HepG2 (cell line): Measurements from ENCODE around the gene HDAC5. TPM values are rescaled to one million over a fixed set of nuclear protein-coding genes. Genes with fewer than 3 reads are reported as not detected.

Source experiments
- EZH2 ChIP-seq: conservative IDR thresholded peaks from 2 replicates; pipeline ENCODE4 v1.6.1; 2012; ENCODE audit warnings: mild to moderate bottlenecking, low read depth, low read length, moderate library complexity
- GLI4 ChIP-seq: sonication (generic); formaldehyde crosslinking; IDR thresholded peaks from 2 replicates; pipeline ENCODE4 v1.5.1; 2020; ENCODE audit warnings: missing genetic modification reagents, mild to moderate bottlenecking, moderate library complexity, borderline replicate concordance
- KAT8 ChIP-seq: IDR thresholded peaks from 2 replicates; pipeline ENCODE4 v1.6.1; 2016; ENCODE audit warnings: missing genetic modification reagents, missing compliant biosample characterization
- MED1 ChIP-seq: sonication (generic); formaldehyde crosslinking; IDR thresholded peaks from 2 replicates; pipeline ENCODE4 v1.4.0; 2020; ENCODE audit warnings: missing genetic modification reagents
- SNAPC2 ChIP-seq: sonication (generic); formaldehyde crosslinking; IDR thresholded peaks from 2 replicates; pipeline ENCODE4 v1.8.1; 2022; ENCODE audit warnings: mild to moderate bottlenecking, missing genetic modification reagents
- STAG1 ChIP-seq: sonication (generic); formaldehyde crosslinking; IDR thresholded peaks from 2 replicates; pipeline ENCODE4 v1.4.0; 2020; ENCODE audit warnings: missing genetic modification reagents
- TARDBP ChIP-seq: sonication (generic); formaldehyde crosslinking; IDR thresholded peaks from 2 replicates; pipeline ENCODE4 v1.8.0; 2022; ENCODE audit warnings: mild to moderate bottlenecking, missing genetic modification reagents
- WIZ ChIP-seq: sonication (generic); formaldehyde crosslinking; IDR thresholded peaks from 2 replicates; pipeline ENCODE4 v1.5.1; 2020; ENCODE audit warnings: mild to moderate bottlenecking, missing genetic modification reagents
- YY1 ChIP-seq: IDR thresholded peaks from 2 replicates; pipeline ENCODE4 v1.6.1; 2011; ENCODE audit warnings: low read length, low read depth, moderate library complexity, mild to moderate bottlenecking; ENCODE audit not compliant: insufficient read depth, insufficient replicate concordance
- ZNF556 ChIP-seq: sonication (generic); formaldehyde crosslinking; IDR thresholded peaks from 2 replicates; pipeline ENCODE4 v1.4.0; 2020; ENCODE audit warnings: mild to moderate bottlenecking, missing genetic modification reagents, borderline replicate concordance
- ZNF678 ChIP-seq: sonication (generic); formaldehyde crosslinking; IDR thresholded peaks from 2 replicates; pipeline ENCODE4 v1.4.0; 2020; ENCODE audit warnings: mild to moderate bottlenecking, missing genetic modification reagents
- polyA plus RNA-seq, 8 experiments: library from polyadenylated mRNA; depleted of rRNA in 3 of 8; stranded (reverse) in 7 of 8; unstranded in 1 of 8; fragments of >200 nt; fragmentation: Illumina TruSeq in 4 of 8; extraction: Trizol in 4 of 8; gene quantifications; 2 replicates each; pipeline versions ENCODE4 v1.2.1 to v1.2.3, GENCODE V29; 2011 to 2016; ENCODE audit warnings: low read depth in 4 of 8, missing spikeins in 1 of 8, mixed read lengths in 1 of 8; ENCODE audit not compliant: insufficient read depth in 1 of 8
- total RNA-seq, 5 experiments: library from RNA; depleted of rRNA; stranded (reverse); fragments of >200 nt; fragmentation: Illumina TruSeq; extraction: Trizol; gene quantifications; 2 replicates each; pipeline ENCODE4 v1.2.3, GENCODE V29; 2016; ENCODE audit warnings: low read depth in 1 of 5
- TF ChIP-seq, protein P1 (sequence below): sonication (generic); formaldehyde crosslinking; IDR thresholded peaks from one replicate; pipeline ENCODE4 v1.5.1; 2020; ENCODE audit warnings: mild to moderate bottlenecking, missing genetic modification reagents; ENCODE audit errors: not compliant biosample characterization
- TF ChIP-seq, protein P2 (sequence below): sonication (generic); formaldehyde crosslinking; IDR thresholded peaks from 2 replicates; pipeline ENCODE4 v1.5.1; 2020; ENCODE audit warnings: mild to moderate bottlenecking, moderate library complexity, missing genetic modification reagents
- TF ChIP-seq, protein P3 (sequence below): sonication (generic); formaldehyde crosslinking; IDR thresholded peaks from 2 replicates; pipeline ENCODE4 v1.4.0; 2020; ENCODE audit warnings: missing genetic modification reagents, mild to moderate bottlenecking, borderline replicate concordance
- TF ChIP-seq, protein P4 (sequence below): IDR thresholded peaks from 2 replicates; pipeline ENCODE4 v1.6.1; 2018; ENCODE audit warnings: missing genetic modification reagents, mild to moderate bottlenecking, missing compliant biosample characterization

Gene HDAC5
- total and polyA plus RNA-seq, 2 of the 13 experiments (the other 11 are each of a cell fraction or from before 2014, with no cell fraction given): 46.4 to 85.4 TPM

DNA sequence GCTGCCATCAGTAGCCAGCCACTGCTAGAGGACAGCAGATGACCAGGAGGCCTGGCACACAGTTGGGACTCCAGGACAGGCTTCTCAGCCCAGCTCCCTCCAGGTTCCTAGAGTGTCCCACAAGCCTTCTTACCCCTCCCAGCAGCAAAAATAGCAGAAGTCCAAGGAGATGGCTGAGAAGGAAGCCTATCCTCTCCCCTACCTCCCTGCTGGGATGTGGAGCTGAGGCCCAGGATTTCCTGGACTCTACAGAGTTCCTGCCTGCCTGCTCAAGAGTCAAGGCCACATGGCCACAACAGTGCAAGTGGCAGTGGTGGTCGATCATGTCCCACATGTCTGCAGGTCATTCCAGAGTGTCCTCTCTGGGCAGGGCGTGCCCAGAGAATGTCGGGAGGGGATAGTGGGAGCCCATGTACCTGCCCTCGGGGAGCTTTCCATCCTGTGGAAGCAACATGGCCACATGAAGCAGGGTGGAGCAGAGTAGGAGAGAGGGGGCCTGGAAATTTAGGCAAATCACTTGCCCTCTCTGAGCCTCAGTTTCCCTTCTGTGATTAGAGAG is 10.6 kb upstream of the HDAC5 start (continued):
- TF ChIP-seq, protein P1, sequence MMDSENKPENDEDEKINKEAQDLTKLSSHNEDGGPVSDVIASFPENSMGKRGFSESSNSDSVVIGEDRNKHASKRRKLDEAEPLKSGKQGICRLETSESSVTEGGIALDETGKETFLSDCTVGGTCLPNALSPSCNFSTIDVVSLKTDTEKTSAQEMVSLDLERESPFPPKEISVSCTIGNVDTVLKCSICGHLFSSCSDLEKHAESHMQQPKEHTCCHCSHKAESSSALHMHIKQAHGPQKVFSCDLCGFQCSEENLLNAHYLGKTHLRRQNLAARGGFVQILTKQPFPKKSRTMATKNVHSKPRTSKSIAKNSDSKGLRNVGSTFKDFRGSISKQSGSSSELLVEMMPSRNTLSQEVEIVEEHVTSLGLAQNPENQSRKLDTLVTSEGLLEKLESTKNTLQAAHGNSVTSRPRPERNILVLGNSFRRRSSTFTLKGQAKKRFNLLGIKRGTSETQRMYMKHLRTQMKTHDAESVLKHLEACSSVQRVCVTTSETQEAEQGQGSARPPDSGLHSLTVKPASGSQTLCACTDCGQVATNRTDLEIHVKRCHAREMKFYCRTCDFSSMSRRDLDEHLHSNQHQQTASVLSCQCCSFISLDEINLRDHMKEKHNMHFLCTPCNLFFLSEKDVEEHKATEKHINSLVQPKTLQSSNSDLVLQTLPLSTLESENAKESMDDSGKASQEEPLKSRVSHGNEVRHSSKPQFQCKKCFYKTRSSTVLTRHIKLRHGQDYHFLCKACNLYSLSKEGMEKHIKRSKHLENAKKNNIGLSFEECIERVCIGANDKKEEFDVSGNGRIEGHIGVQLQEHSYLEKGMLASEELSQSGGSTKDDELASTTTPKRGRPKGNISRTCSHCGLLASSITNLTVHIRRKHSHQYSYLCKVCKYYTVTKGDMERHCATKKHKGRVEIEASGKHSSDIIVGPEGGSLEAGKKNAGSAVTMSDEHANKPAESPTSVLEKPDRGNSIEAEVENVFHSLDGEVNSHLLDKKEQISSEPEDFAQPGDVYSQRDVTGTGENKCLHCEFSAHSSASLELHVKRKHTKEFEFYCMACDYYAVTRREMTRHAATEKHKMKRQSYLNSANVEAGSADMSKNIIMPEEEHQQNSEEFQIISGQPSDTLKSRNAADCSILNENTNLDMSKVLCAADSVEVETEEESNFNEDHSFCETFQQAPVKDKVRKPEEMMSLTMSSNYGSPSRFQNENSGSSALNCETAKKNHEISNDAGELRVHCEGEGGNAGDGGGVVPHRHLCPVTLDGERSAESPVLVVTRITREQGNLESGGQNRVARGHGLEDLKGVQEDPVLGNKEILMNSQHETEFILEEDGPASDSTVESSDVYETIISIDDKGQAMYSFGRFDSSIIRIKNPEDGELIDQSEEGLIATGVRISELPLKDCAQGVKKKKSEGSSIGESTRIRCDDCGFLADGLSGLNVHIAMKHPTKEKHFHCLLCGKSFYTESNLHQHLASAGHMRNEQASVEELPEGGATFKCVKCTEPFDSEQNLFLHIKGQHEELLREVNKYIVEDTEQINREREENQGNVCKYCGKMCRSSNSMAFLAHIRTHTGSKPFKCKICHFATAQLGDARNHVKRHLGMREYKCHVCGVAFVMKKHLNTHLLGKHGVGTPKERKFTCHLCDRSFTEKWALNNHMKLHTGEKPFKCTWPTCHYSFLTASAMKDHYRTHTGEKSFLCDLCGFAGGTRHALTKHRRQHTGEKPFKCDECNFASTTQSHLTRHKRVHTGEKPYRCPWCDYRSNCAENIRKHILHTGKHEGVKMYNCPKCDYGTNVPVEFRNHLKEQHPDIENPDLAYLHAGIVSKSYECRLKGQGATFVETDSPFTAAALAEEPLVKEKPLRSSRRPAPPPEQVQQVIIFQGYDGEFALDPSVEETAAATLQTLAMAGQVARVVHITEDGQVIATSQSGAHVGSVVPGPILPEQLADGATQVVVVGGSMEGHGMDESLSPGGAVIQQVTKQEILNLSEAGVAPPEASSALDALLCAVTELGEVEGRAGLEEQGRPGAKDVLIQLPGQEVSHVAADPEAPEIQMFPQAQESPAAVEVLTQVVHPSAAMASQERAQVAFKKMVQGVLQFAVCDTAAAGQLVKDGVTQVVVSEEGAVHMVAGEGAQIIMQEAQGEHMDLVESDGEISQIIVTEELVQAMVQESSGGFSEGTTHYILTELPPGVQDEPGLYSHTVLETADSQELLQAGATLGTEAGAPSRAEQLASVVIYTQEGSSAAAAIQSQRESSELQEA (CRISPR knock-in tag): peak; percentile 54
- TF ChIP-seq EZH2 (no peak), STAG1 (no peak), WIZ (peak; percentile 85), ZNF678 (CRISPR knock-in tag) (peak; percentile 52; the same call in 1 of the 2 replicates), ZNF556 (peak; percentile 94), TARDBP (CRISPR knock-in tag) (peak; percentile 90), SNAPC2 (peak; percentile 86; the same call in 1 of the 2 replicates), KAT8 (peak; percentile 77), YY1 (peak; percentile 32), GLI4 (CRISPR knock-in tag) (0 out of 2 replicates have a peak, but pooled peaks have one; percentile 30), MED1 (peak; percentile 94)
- TF ChIP-seq, protein P2, sequence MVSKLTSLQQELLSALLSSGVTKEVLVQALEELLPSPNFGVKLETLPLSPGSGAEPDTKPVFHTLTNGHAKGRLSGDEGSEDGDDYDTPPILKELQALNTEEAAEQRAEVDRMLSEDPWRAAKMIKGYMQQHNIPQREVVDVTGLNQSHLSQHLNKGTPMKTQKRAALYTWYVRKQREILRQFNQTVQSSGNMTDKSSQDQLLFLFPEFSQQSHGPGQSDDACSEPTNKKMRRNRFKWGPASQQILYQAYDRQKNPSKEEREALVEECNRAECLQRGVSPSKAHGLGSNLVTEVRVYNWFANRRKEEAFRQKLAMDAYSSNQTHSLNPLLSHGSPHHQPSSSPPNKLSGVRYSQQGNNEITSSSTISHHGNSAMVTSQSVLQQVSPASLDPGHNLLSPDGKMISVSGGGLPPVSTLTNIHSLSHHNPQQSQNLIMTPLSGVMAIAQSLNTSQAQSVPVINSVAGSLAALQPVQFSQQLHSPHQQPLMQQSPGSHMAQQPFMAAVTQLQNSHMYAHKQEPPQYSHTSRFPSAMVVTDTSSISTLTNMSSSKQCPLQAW (CRISPR knock-in tag): peak; percentile 96
- TF ChIP-seq, protein P3, sequence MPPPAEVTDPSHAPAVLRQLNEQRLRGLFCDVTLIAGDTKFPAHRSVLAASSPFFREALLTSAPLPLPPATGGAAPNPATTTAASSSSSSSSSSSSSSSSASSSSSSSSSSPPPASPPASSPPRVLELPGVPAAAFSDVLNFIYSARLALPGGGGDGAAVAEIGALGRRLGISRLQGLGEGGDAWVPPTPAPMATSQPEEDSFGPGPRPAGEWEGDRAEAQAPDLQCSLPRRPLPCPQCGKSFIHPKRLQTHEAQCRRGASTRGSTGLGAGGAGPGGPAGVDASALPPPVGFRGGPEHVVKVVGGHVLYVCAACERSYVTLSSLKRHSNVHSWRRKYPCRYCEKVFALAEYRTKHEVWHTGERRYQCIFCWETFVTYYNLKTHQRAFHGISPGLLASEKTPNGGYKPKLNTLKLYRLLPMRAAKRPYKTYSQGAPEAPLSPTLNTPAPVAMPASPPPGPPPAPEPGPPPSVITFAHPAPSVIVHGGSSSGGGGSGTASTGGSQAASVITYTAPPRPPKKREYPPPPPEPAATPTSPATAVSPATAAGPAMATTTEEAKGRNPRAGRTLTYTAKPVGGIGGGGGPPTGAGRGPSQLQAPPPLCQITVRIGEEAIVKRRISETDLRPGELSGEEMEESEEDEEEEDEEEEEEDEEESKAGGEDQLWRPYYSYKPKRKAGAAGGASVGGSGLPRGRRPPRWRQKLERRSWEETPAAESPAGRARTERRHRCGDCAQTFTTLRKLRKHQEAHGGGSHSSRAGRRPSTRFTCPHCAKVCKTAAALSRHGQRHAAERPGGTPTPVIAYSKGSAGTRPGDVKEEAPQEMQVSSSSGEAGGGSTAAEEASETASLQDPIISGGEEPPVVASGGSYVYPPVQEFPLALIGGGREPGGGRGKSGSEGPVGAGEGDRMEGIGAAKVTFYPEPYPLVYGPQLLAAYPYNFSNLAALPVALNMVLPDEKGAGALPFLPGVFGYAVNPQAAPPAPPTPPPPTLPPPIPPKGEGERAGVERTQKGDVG (CRISPR knock-in tag): peak; percentile 61; the same call in 1 of the 2 replicates
- TF ChIP-seq, protein P4, sequence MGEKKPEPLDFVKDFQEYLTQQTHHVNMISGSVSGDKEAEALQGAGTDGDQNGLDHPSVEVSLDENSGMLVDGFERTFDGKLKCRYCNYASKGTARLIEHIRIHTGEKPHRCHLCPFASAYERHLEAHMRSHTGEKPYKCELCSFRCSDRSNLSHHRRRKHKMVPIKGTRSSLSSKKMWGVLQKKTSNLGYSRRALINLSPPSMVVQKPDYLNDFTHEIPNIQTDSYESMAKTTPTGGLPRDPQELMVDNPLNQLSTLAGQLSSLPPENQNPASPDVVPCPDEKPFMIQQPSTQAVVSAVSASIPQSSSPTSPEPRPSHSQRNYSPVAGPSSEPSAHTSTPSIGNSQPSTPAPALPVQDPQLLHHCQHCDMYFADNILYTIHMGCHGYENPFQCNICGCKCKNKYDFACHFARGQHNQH (CRISPR knock-in tag): peak; percentile 77
